ENCODE results near the gene GRIK1.

GRIK1 gene

DNA sequence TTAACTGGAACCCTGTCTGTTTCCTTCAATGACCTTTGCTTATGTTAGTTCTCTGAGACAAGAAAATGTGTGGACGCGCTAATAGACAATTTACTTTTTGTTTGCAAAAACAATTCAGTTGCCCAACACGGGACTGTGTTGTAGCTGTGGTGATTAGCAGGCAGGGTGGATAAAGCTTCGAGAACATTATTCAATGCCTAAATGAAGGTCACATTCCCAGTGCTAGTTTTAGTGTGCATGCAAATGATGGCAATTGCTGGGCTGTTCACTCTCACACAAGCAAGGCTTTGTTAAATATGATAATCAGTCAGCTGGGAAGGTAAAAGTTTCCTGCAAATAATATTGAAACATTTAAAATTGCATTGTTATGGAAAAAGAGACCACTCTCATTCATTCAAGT, 452.6 kb downstream of the GRIK1 start:
- H3K36me3 ChIP-seq (ENCODE audit: control insufficient read depth, insufficient read depth, low read length): no peaks in the 10 kb centered on the region

More for the DNA sequence above, 452.6 kb downstream of the GRIK1 start:
- no peak overlapping the region for H3K4me3 ChIP-seq (ENCODE audit: low read depth, low read length)
- H3K9ac ChIP-seq (ENCODE audit: low read length): no peak overlapping the region
- H3K4me1 ChIP-seq (ENCODE audit: control insufficient read depth, insufficient read depth, low read length): peaks cover 14% of the 10 kb centered on the region; the same call in 1 of the 2 replicates
- no peaks in the 10 kb centered on the region for H3K9me3 ChIP-seq (ENCODE audit: control insufficient read depth, insufficient read depth, low read depth, low read length)
- H3K27ac ChIP-seq (ENCODE audit: low read depth, low read length): no peak overlapping the region
- no peaks in the 10 kb centered on the region for H3K27me3 ChIP-seq (ENCODE audit: control insufficient read depth, insufficient read depth, low read length)
